Keratinocyte (primary cell): ENCODE data around the gene ABHD12B. TPM values are rescaled to one million over a fixed set of nuclear protein-coding genes. Genes with fewer than 3 reads are reported as not detected.

Experiments used
- DNase-seq: peaks from one replicate; pipeline ENCODE4 v3.0.0-alpha.2; 2011; ENCODE audit warnings: low read depth, missing footprints, low spot score
- FAIRE-seq: peaks from 2 replicates; lab custom pipeline; 2011; peaks lifted over from hg19 to GRCh38; lab: Jason Lieb, UNC
- H2AFZ ChIP-seq: 2 replicates; pipeline ENCODE4 v1.6.0; 2012; ENCODE audit warnings: low read length, control low read depth, inconsistent platforms; ENCODE audit not compliant: control insufficient read depth
- H3K27ac ChIP-seq: 2 replicates; pipeline ENCODE4 v1.5.1; 2011; ENCODE audit warnings: low read length; ENCODE audit not compliant: control insufficient read depth, insufficient read depth
- H3K27me3 ChIP-seq: 3 replicates; pipeline ENCODE4 v1.6.0; 2011; ENCODE audit warnings: low read length; ENCODE audit not compliant: control insufficient read depth, insufficient read depth; ENCODE audit errors: extremely low read depth
- H3K36me3 ChIP-seq, 2 experiments: 2 replicates in 1 of 2; 3 replicates in 1 of 2; pipeline ENCODE4 v1.5.1; 2011; ENCODE audit warnings: low read length in 2 of 2, mild to moderate bottlenecking in 1 of 2; ENCODE audit not compliant: control insufficient read depth in 2 of 2, insufficient read depth in 2 of 2; ENCODE audit errors: extremely low read depth in 1 of 2
- H3K4me1 ChIP-seq: 3 replicates; pipeline ENCODE4 v1.5.1; 2011; ENCODE audit warnings: low read length; ENCODE audit not compliant: control insufficient read depth, insufficient read depth; ENCODE audit errors: extremely low read depth
- H3K4me2 ChIP-seq: 3 replicates; pipeline ENCODE4 v1.6.0; 2011; ENCODE audit warnings: low read depth, low read length; ENCODE audit not compliant: control insufficient read depth, insufficient read depth; ENCODE audit errors: extremely low read depth
- H3K4me3 ChIP-seq, 3 experiments: fragments of 200-600 bp in 1 of 3; sonication (generic) in 1 of 3; 2 replicates in 2 of 3; 3 replicates in 1 of 3; pipeline ENCODE4 v1.5.1; 2011 to 2016; ENCODE audit warnings: low read length in 3 of 3, mild to moderate bottlenecking in 3 of 3, control low read depth in 2 of 3, inconsistent platforms in 1 of 3, low read depth in 1 of 3, mixed read lengths in 1 of 3, mixed run types in 1 of 3, moderate library complexity in 1 of 3; ENCODE audit not compliant: control insufficient read depth in 2 of 3, insufficient read depth in 2 of 3; ENCODE audit errors: extremely low read depth in 1 of 3
- H3K79me2 ChIP-seq: 2 replicates; pipeline ENCODE4 v1.6.0; 2012; ENCODE audit warnings: low read length; ENCODE audit not compliant: control insufficient read depth, insufficient read depth
- H3K9ac ChIP-seq: 3 replicates; pipeline ENCODE4 v1.6.0; 2011; ENCODE audit warnings: low read length; ENCODE audit not compliant: control insufficient read depth, insufficient read depth; ENCODE audit errors: extremely low read depth
- H3K9me1 ChIP-seq: 3 replicates; pipeline ENCODE4 v1.6.0; 2011; ENCODE audit warnings: low read length; ENCODE audit not compliant: control insufficient read depth, insufficient read depth; ENCODE audit errors: extremely low read depth
- H3K9me3 ChIP-seq: 2 replicates; pipeline ENCODE4 v1.5.1; 2012; ENCODE audit warnings: low read depth, low read length; ENCODE audit not compliant: control insufficient read depth
- H4K20me1 ChIP-seq: 3 replicates; pipeline ENCODE4 v1.6.0; 2011; ENCODE audit warnings: low read length; ENCODE audit not compliant: control insufficient read depth, insufficient read depth; ENCODE audit errors: extremely low read depth
- CTCF ChIP-seq, 3 experiments: IDR thresholded peaks in 1 of 3; conservative IDR thresholded peaks in 1 of 3; optimal IDR thresholded peaks in 1 of 3; 2 replicates in 2 of 3; 3 replicates in 1 of 3; pipeline versions ENCODE3 to v1.5.1; 2011; ENCODE audit warnings: low read length in 3 of 3, mild to moderate bottlenecking in 3 of 3, moderate library complexity in 2 of 3, control low read depth in 1 of 3, inconsistent platforms in 1 of 3; ENCODE audit not compliant: insufficient read depth in 2 of 3; ENCODE audit errors: extremely low read depth in 1 of 3
- EZH2 ChIP-seq: IDR thresholded peaks from one replicate; pipeline ENCODE4 v1.6.1; 2012; ENCODE audit warnings: inconsistent platforms, mild to moderate bottlenecking, low read length, moderate library complexity
- dilution Hi-C: fragments of 300-500 bp; cut with MboI; formaldehyde crosslinking; loops from one replicate; pipeline ENCODE4 v1.7.0; 2020; ENCODE audit warnings: low sequenced_read_pairs; ENCODE audit not compliant: extremely low pct_ligation_motif_present
- polyA plus RNA-seq, 5 experiments: library from polyadenylated mRNA; depleted of rRNA in 3 of 5; stranded (reverse) in 3 of 5; stranded (forward) in 1 of 5; unstranded in 1 of 5; fragments of >200 nt; gene quantifications; 1 replicate in 1 of 5; 2 replicates in 3 of 5; 3 replicates in 1 of 5; pipeline versions ENCODE4 v1.2.1 to v1.2.3, GENCODE V29; 2011 to 2012; ENCODE audit warnings: missing spikeins in 2 of 5, low read depth in 1 of 5, low replicate concordance in 1 of 5

The ABHD12B gene
- polyA plus RNA-seq, 1 donor (not counting 4 experiments of a cell fraction or from before 2014, with no cell fraction given) = not detected

DNA sequence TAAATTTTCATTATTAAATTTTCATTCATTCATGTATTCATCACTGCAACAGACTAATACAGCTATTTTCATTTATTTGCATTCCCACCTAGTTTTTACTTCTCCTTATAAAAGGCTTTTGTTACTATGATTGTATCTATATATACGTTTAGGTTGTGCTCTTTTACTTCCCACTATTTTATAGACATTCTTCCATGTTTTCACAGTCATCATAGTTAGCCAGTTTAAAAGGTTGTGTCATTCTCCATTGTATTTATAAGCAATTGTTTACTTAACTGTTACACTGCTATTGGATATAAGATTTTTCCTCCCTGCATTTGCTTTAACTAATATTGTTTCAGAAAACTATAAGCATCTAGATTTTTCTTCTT, 12.0 kb downstream of the ABHD12B start:
- Histone ChIP-seq H3K36me3 (peaks cover 0 to 5% of the 10 kb centered on the region in 2 experiments), H3K4me1 (no peaks in the 10 kb centered on the region), H2AFZ (no peak overlapping the region), H3K9me1 (no peaks in the 10 kb centered on the region), H3K9me3 (no peaks in the 10 kb centered on the region), H3K27ac (no peak overlapping the region), H3K4me3 (no peak overlapping the region), H4K20me1 (no peaks in the 10 kb centered on the region), H3K27me3 (no peaks in the 10 kb centered on the region), H3K9ac (no peak overlapping the region), H3K79me2 (no peaks in the 10 kb centered on the region), H3K4me2 (no peak overlapping the region)
- no peak for TF ChIP-seq CTCF (optimal IDR thresholded peaks at IDR 0.05 in 1 of 3, IDR thresholded peaks at IDR 0.05 in 1 of 3, conservative IDR thresholded peaks at IDR 0.05 in 1 of 3; ENCODE audit: extremely low read depth in 1 of 3, insufficient read depth in 2 of 3, low read length in 3 of 3)
- no peak for TF ChIP-seq EZH2
- no peak for DNase-seq
- FAIRE-seq = no peak
- dilution Hi-C loops = no loop called here

DNA sequence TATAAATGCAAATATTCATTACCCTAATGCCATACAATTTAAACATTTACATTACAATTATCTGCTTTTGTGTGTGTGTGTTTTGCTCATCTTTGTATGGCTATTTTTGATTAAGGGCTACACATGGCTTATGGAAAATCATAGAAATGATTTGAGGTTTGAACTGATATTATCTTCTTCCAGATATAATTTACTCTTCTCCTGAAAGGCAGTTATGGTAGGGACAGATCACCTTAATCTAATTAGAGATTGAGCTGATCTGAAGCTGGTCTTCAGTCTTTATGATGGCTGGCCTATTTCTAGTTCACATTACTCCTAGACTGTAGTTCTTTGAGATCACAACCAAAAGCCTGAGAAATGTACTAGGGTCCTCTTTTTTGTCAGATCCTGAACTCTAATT, 15.6 kb downstream of the ABHD12B start:
- H3K9ac ChIP-seq = no peak overlapping the region
- no peaks in the 10 kb centered on the region for H3K4me1 ChIP-seq
- FAIRE-seq = peak; percentile 26
- H4K20me1 ChIP-seq = no peaks in the 10 kb centered on the region
- H3K27ac ChIP-seq = no peak overlapping the region
- no peak overlapping the region for H2AFZ ChIP-seq
- dilution Hi-C loops = no loop called here
- no peak for TF ChIP-seq CTCF (optimal IDR thresholded peaks at IDR 0.05 in 1 of 3, IDR thresholded peaks at IDR 0.05 in 1 of 3, conservative IDR thresholded peaks at IDR 0.05 in 1 of 3; ENCODE audit: extremely low read depth in 1 of 3, insufficient read depth in 2 of 3, low read length in 3 of 3)
- TF ChIP-seq EZH2 = no peak
- H3K27me3 ChIP-seq = no peaks in the 10 kb centered on the region
- no peak overlapping the region for H3K4me3 ChIP-seq
- no peak overlapping the region for H3K4me2 ChIP-seq
- no peaks in the 10 kb centered on the region for H3K9me3 ChIP-seq
- H3K9me1 ChIP-seq = no peaks in the 10 kb centered on the region
- H3K36me3 ChIP-seq = peaks cover 0 to 5% of the 10 kb centered on the region in 2 experiments
- no peaks in the 10 kb centered on the region for H3K79me2 ChIP-seq
- no peak for DNase-seq
